A549 (cell line): ENCODE data around the gene MOCS1.

Source experiments
- CEBPB ChIP-seq, 2 experiments: fragments of >200 bp in 1 of 2; sonication (Bioruptor Twin) in 1 of 2; formaldehyde crosslinking in 1 of 2; IDR thresholded peaks; 2 replicates each; pipeline ENCODE4 v1.6.1; 2012 to 2016
- CHD2 ChIP-seq: fragments of 150-350 bp; IDR thresholded peaks from 2 replicates; pipeline ENCODE4 v1.6.1; 2014; ENCODE audit warnings: low read length; ENCODE audit not compliant: partially characterized antibody
- CTCF ChIP-seq: fragments of >200 bp; sonication (Bioruptor Twin); formaldehyde crosslinking; IDR thresholded peaks from 3 replicates; pipeline ENCODE4 v1.5.1; 2016
- MAX ChIP-seq: IDR thresholded peaks from 2 replicates; pipeline ENCODE4 v1.6.1; 2012
- MAZ ChIP-seq: fragments of 150-350 bp; IDR thresholded peaks from 2 replicates; pipeline ENCODE4 v1.6.1; 2014; ENCODE audit warnings: antibody characterized with exemption, low read depth, low read length, borderline replicate concordance
- MYC ChIP-seq: IDR thresholded peaks from 2 replicates; pipeline ENCODE4 v1.6.1; 2012; ENCODE audit warnings: mild to moderate bottlenecking, inconsistent platforms, low read length, improper control_type of control experiment, borderline replicate concordance
- NR3C1 ChIP-seq: fragments of >200 bp; sonication (Bioruptor Twin); formaldehyde crosslinking; IDR thresholded peaks from 3 replicates; pipeline ENCODE4 v1.6.1; 2017
- PBX3 ChIP-seq: IDR thresholded peaks from 2 replicates; pipeline ENCODE4 v1.6.1; 2012
- POLR2A ChIP-seq: IDR thresholded peaks from 2 replicates; pipeline ENCODE4 v1.6.1; 2012; ENCODE audit warnings: mild to moderate bottlenecking, low read length
- REST ChIP-seq: fragments of 200-600 bp; sonication (generic); IDR thresholded peaks from 2 replicates; pipeline ENCODE4 v1.6.1; 2016; ENCODE audit warnings: antibody characterized with exemption, mild to moderate bottlenecking, moderate library complexity
- SMC3 ChIP-seq: fragments of >200 bp; sonication (Bioruptor Twin); formaldehyde crosslinking; IDR thresholded peaks from 3 replicates; pipeline ENCODE4 v1.6.1; 2018; ENCODE audit warnings: inconsistent platforms

GRCh38 chr6:39865011-39865888 is 69.0 kb downstream of the MOCS1 start:
- TF ChIP-seq CTCF (peak; percentile 26; the same call in 2 of the 3 replicates), PBX3 (no peak), NR3C1 (no peak), POLR2A (no peak), CEBPB (IDR thresholded peaks at IDR 0.05) (no peak), MAZ (no peak), MYC (no peak), MAX (no peak), SMC3 (no peak), REST (no peak), CHD2 (no peak)
